Head of caudate nucleus (tissue), 42 donors: Measurements from ENCODE around the gene HMGN4.
"Not testable (repeated sequence)": the region's sequence is repeated elsewhere in the genome, so short reads cannot be mapped to it uniquely, and the experiment has no call there.

ENCODE experiments used
- DNase-seq, 42 donors: peaks; one replicate each; pipeline versions ENCODE4 v3.0.0 to v3.0.0-alpha.2; 2020 to 2021; ENCODE audit warnings: mixed read lengths in 7 of 42
- intact Hi-C: fragments of 100-400 bp; cut with DNase I; formaldehyde crosslinking; loops from one replicate; pipeline ENCODE4 v1.15.0; 2022

The HMGN4 gene

GRCh38 chr6:26520850-26521599 lies 17.1 kb upstream of the HMGN4 start:
- intact Hi-C loops = no loop called here
- DNase-seq = peak; percentile 63 to 97 (median 86)

GRCh38 chr6:26521600-26522391 lies 16.4 kb upstream of the HMGN4 start:
- intact Hi-C loops = loop anchor here (2.0 kb wide), 1 partner anchor 15 kb away; no protein-coding TSS in a partner anchor
- DNase-seq = peak; percentile 27 to 84 (median 68)

GRCh38 chr6:26522486-26523228 lies 15.5 kb upstream of the HMGN4 start:
- not testable (repeated sequence) for DNase-seq
- intact Hi-C loops = loop anchor here (2.0 kb wide), 1 partner anchor 14 kb away; no protein-coding TSS in a partner anchor

GRCh38 chr6:26524314-26524713 lies 13.9 kb upstream of the HMGN4 start:
- intact Hi-C loops, DNase-seq: not testable (repeated sequence)

- intact Hi-C loops = no loop called here
- DNase-seq = no peak
These were observed 13.3 kb upstream of the HMGN4 start for GRCh38 chr6:26524722-26525370.

- intact Hi-C loops = no loop called here
- DNase-seq = no peak
These were observed 12.3 kb upstream of the HMGN4 start for GRCh38 chr6:26525838-26526237.

- intact Hi-C loops = no loop called here
- no peak for DNase-seq
These were observed 11.2 kb upstream of the HMGN4 start for GRCh38 chr6:26526928-26527327.

GRCh38 chr6:26530203-26530602 lies 8.0 kb upstream of the HMGN4 start:
- no peak for DNase-seq
- intact Hi-C loops = loop anchor here (10.0 kb wide), 1 partner anchor 215 kb away; no protein-coding TSS in a partner anchor

- DNase-seq = no peak
- intact Hi-C loops = loop anchor here (10.0 kb wide), 1 partner anchor 217 kb away; no protein-coding TSS in a partner anchor
These were observed 6.3 kb upstream of the HMGN4 start for GRCh38 chr6:26531897-26532296.

GRCh38 chr6:26532699-26533531 lies 5.3 kb upstream of the HMGN4 start:
- intact Hi-C loops = loop anchor here (10.0 kb wide), 1 partner anchor 218 kb away; no protein-coding TSS in a partner anchor
- DNase-seq = peak; percentile 75 to 98 (median 92)

- intact Hi-C loops = loop anchor here (10.0 kb wide), 1 partner anchor 219 kb away; no protein-coding TSS in a partner anchor
These were observed 4.6 kb upstream of the HMGN4 start for GRCh38 chr6:26533532-26533931.

GRCh38 chr6:26534681-26535465 lies 3.3 kb upstream of the HMGN4 start:
- intact Hi-C loops = loop anchor here (10.0 kb wide), 1 partner anchor 220 kb away; no protein-coding TSS in a partner anchor
- no peak for DNase-seq

More at GRCh38 chr6:26533532-26533931, 4.6 kb upstream of the HMGN4 start:
- DNase-seq = no peak

GRCh38 chr6:26536571-26537159 lies 1.5 kb upstream of the HMGN4 start:
- intact Hi-C loops = loop anchor here (2.0 to 10.0 kb wide), 2 partner anchors 14 to 222 kb away; no protein-coding TSS in a partner anchor
- peak in 23 of 42 donors; percentile 8 to 62 (median 32) for DNase-seq

GRCh38 chr6:26537160-26537845 lies 863 bp upstream of the HMGN4 start:
- intact Hi-C loops = loop anchor here (2.0 to 10.0 kb wide), 2 partner anchors 15 to 223 kb away; no protein-coding TSS in a partner anchor
- peak; percentile 68 to 95 (median 87) for DNase-seq

GRCh38 chr6:26538572-26538902 lies 371 bp downstream of the HMGN4 start:
- intact Hi-C loops = loop anchor here (2.0 to 10.0 kb wide), 2 partner anchors 14 to 224 kb away; no protein-coding TSS in a partner anchor
- peak in 9 of 42 donors; percentile 18 to 63 (median 26) for DNase-seq
